HG03575 (cell line): ENCODE measurements around the gene RNF144A.

Source experiments
- ATAC-seq: cut with Tn5 transposase; IDR thresholded peaks from one replicate; pipeline ENCODE4 v1.9.1; 2021; ENCODE audit not compliant: unreplicated experiment, insufficient number of reproducible peaks, low FRiP score; ENCODE audit errors: extremely low read depth

Gene RNF144A

DNA sequence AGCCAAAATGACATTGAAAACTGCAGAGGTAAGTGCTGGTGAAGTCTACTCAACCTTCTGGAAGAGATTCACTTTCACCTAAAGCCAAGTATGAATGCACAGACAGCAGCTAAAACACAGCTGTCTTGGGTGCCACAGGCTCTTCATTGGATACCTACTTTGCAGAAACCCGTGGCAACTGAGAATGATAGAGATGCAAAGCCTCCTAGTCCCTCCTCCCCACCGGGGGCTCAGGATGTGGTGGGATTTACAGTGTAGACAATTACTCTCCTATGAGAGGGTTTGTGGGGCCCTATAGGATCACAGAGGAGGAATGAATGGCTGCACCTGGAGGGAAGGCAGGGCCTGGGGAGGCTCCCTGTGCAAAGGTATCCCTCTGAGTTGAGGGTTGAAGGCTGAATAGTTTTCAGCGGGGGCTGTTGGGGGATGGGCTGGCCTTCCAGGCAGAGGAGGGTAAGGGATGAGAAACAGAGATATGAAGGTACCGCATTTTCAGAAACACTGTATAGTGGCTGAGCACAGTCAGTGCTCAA, 131.6 kb downstream of the RNF144A start:
- no peak for ATAC-seq

- ATAC-seq: peak; percentile 77
Observed at GRCh38 chr2:7052404-7052803, 135.2 kb downstream of the RNF144A start.

- no peak for ATAC-seq
Observed at GRCh38 chr2:7053650-7054265, 136.5 kb downstream of the RNF144A start.

GRCh38 chr2:7057865-7058400, 140.7 kb downstream of the RNF144A start:
- peak; percentile 59 for ATAC-seq

- no peak for ATAC-seq
Observed at GRCh38 chr2:7060156-7060555, 142.9 kb downstream of the RNF144A start.

GRCh38 chr2:7060631-7061449, 143.6 kb downstream of the RNF144A start:
- ATAC-seq: no peak

DNA sequence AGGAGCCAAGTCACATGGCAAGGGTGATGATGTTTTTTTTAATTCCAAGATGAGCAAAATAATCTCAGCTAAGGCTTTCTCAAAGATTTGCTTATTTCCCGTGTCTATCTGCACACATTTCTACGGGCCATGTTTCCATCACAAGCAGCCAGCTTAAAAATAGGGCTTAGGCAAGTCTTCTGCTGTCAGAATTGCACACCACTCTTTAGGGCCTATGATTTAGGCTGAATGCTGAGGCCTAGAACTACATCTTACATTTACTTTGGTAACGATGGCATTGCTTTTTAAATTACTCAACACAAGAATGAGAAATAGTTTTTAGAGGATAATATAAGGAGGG, 144.2 kb downstream of the RNF144A start:
- no peak for ATAC-seq

DNA sequence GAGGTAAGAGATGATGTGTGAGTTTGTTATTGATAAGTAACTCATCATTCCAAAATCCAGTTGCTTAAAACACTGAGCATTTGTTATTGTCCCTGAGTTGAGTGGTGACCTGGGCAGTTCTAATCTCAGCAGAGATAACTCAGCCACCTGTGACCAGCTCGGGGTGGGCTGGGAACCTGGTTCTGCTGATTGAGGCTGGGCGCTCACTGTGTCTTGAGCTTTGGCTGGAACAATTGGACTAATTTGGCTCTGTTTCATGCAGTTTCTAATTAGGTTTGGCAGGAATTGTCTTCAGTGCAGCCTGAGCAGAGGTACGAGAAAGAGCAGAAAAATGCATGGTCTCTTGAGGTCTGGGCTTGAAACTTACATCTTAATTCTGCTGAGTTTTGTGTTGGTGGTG, 144.7 kb downstream of the RNF144A start:
- ATAC-seq: no peak

- no peak for ATAC-seq
Observed at GRCh38 chr2:7063789-7064188, 146.6 kb downstream of the RNF144A start.

DNA sequence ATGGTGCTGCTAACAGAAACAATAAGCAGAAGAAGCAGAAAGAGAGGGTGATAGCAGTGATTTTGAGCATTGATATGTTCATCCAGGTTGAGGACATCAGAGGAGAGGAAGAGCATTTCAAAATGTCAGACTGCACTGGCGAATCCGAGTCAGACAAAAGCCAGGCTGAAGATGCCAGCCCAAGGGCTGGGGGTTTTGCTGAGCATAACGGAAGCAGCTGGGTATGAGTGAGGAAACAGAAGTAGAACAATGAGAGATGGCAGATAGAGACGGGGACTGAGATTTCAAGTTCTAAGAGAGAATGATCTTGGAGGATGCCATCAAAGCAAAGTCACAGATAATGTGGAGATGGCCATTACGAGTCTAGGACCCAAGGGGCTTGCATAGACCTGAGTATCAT, 151.2 kb downstream of the RNF144A start:
- no peak for ATAC-seq

GRCh38 chr2:7070483-7070882, 153.3 kb downstream of the RNF144A start:
- no peak for ATAC-seq

GRCh38 chr2:7071154-7071553, 153.9 kb downstream of the RNF144A start:
- ATAC-seq: no peak

GRCh38 chr2:7071916-7072556, 154.8 kb downstream of the RNF144A start:
- ATAC-seq: no peak

GRCh38 chr2:7073901-7074300, 156.7 kb downstream of the RNF144A start:
- ATAC-seq: no peak

- no peak for ATAC-seq
Observed at GRCh38 chr2:7075834-7076233, 158.6 kb downstream of the RNF144A start.

DNA sequence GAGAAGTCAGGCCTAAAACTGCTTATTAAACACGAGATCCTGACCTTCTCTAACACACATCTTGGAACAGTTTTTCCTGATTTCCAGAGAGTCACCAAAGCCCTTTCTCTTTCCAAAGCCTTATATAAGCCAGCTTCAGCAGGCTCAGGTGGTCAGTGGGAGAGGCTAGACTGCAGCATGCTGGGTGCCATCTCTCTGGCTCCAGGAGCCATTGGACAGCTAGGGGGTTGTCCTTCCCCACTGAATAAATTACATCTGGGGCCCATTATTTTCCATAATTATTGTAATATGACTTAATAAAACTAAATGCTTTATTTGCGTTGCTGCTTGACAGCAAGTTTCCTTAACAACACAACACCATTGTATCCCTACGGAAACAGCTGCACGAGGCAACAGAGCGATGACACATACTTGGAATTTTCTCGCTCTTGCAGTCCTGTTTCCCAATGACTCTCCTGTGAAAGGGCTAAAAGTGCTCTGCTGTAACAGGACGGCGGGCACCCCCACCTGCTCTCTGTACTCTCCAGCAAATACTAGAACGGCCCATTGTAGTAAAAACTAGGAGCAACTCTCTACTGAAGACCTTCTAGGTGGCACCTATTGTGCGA, 160.6 kb downstream of the RNF144A start:
- no peak for ATAC-seq

DNA sequence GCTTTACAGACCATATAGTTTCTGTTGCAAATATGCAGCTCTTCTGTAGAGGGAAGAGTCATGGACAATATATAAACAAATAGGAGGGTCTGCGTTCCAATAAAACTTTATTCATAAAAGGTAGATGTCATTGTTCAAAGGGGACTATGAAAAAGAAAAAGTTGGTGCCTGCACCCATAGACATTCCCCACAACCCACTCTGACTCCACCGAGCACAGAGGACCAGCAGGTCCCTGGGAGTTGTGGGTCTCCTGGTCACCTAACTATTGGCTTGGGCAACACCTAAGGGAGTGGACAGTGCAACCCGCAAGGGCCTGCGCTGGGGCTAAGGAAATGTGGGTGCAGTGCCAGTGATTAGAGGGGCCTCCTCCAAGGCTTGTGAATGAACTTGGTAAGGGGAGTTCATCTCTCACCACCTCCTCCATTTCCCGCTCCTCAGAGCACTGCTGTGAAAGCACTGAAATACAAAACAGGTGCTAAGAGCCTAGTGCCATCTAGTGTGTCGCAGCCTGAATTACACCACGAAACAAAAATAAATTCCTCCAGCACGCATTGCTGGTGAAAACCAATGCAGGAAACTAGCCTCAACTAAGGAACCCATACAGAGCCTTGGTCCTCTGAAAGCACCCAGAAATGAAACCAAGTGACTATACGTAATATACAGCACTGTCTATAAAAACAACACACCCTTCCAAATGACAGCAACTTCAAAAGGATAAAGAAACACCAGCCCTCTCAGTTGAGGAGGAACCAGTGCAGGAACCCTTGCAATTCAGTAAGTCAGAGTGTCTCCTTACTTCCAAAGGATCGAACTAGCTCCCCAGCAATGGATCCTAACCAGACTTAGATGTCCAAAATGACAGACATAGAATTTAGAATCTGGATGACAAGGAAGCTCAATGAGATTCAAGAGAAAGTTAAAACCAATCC, 166.6 kb downstream of the RNF144A start:
- ATAC-seq: no peak

DNA sequence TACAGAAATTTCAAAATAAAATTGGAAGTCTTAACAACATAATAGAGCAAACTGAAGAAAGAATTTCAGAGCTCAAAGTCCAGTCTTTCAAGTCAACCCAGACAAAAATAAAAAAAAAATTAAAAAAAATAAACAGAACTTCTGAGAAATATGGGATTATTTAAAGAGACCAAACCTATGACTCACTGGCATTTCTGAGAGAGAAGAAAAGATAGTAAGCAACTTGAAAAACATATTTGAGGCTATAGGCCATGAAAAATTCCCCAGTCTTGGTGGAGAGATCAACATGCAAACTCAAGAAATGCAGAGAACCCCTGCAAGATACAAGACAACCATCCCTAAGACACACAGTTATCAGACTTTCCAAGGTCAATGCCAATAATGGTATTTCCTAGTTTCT, 167.4 kb downstream of the RNF144A start:
- no peak for ATAC-seq
